Prostate gland (tissue), 2 donors: ENCODE results near the gene MAP3K4. TPM values are rescaled to one million over a fixed set of nuclear protein-coding genes. Genes with fewer than 3 reads are reported as not detected.

ENCODE experiments used
- DNase-seq: peaks from one replicate; pipeline ENCODE4 v3.0.0-alpha.2; 2019; ENCODE audit warnings: low spot score
- H3K27ac ChIP-seq, 2 donors: fragments of 200-600 bp; sonication (generic); 2 replicates each; pipeline ENCODE4 v1.5.1; 2017 to 2019
- H3K27me3 ChIP-seq: fragments of 200-600 bp; sonication (generic); replicated peaks from 2 replicates; pipeline ENCODE4 v1.5.1; 2019; ENCODE audit not compliant: insufficient read depth
- H3K36me3 ChIP-seq, 2 donors: fragments of 200-600 bp; sonication (generic); 1 replicate in 1 of 2; 2 replicates in 1 of 2; pipeline versions ENCODE4 v1.5.1 to v1.8.1; 2017 to 2019
- H3K4me1 ChIP-seq: fragments of 200-600 bp; sonication (generic); replicated peaks from 2 replicates; pipeline ENCODE4 v1.5.1; 2019
- H3K4me3 ChIP-seq, 2 donors: fragments of 200-600 bp; sonication (generic); 2 replicates each; pipeline ENCODE4 v1.5.1; 2017 to 2019
- H3K9me3 ChIP-seq: fragments of 200-600 bp; sonication (generic); 2 replicates; pipeline ENCODE4 v1.5.1; 2017
- POLR2A ChIP-seq: fragments of 450-650 bp; IDR thresholded peaks from one replicate; pipeline ENCODE4 v1.6.1; 2016; ENCODE audit warnings: antibody characterized with exemption, mild to moderate bottlenecking
- POLR2AphosphoS5 ChIP-seq: sonication (generic); formaldehyde crosslinking; IDR thresholded peaks from one replicate; pipeline ENCODE4 v1.6.1; 2017; ENCODE audit warnings: antibody characterized with exemption
- WGBS: methylation state at CpG from one replicate; pipeline ENCODE4 v1.1.5; 2018; 5-methylcytosine and 5-hydroxymethylcytosine counted together
- intact Hi-C: fragments of 100-400 bp; cut with DNase I; formaldehyde crosslinking; loops from one replicate; pipeline ENCODE4 v1.14.2; 2022
- total RNA-seq, 2 donors: library from RNA; depleted of rRNA; stranded (reverse); fragments of >200 nt; gene quantifications; one replicate each; pipeline ENCODE4 v1.1.0, GENCODE V29; 2016
- TF ChIP-seq, protein P1 (sequence below), 4 experiments: fragments of 200-600 bp in 2 of 4; fragments of 450-650 bp in 2 of 4; sonication (generic) in 2 of 4; IDR thresholded peaks; 1 replicate in 3 of 4; 2 replicates in 1 of 4; pipeline ENCODE4 v1.5.1; 2016 to 2019; ENCODE audit warnings: antibody characterized with exemption in 4 of 4, mild to moderate bottlenecking in 2 of 4, moderate library complexity in 2 of 4

MAP3K4 gene
- total RNA-seq, 2 donors from 2014 or later: 26.2 to 59.2 TPM

GRCh38 chr6:161019324-161019839, 27.8 kb downstream of the MAP3K4 start:
- WGBS: 95% methylated on average over 13 of the region's 13 CpGs
- TF ChIP-seq, protein P1, sequence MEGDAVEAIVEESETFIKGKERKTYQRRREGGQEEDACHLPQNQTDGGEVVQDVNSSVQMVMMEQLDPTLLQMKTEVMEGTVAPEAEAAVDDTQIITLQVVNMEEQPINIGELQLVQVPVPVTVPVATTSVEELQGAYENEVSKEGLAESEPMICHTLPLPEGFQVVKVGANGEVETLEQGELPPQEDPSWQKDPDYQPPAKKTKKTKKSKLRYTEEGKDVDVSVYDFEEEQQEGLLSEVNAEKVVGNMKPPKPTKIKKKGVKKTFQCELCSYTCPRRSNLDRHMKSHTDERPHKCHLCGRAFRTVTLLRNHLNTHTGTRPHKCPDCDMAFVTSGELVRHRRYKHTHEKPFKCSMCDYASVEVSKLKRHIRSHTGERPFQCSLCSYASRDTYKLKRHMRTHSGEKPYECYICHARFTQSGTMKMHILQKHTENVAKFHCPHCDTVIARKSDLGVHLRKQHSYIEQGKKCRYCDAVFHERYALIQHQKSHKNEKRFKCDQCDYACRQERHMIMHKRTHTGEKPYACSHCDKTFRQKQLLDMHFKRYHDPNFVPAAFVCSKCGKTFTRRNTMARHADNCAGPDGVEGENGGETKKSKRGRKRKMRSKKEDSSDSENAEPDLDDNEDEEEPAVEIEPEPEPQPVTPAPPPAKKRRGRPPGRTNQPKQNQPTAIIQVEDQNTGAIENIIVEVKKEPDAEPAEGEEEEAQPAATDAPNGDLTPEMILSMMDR (IDR thresholded peaks at IDR 0.05): no peak
- TF ChIP-seq POLR2A: no peak
- intact Hi-C loops: no loop called here

GRCh38 chr6:161021543-161021942, 30.0 kb downstream of the MAP3K4 start:
- DNase-seq: no peak
- TF ChIP-seq, protein P1 (IDR thresholded peaks at IDR 0.05): no peak
- TF ChIP-seq POLR2A: no peak
- TF ChIP-seq POLR2AphosphoS5: no peak
- no peaks in the 10 kb centered on the region for H3K9me3 ChIP-seq
- intact Hi-C loops: no loop called here
- no peaks in the 10 kb centered on the region for H3K27me3 ChIP-seq
- no peak overlapping the region for H3K27ac ChIP-seq
- H3K4me3 ChIP-seq: no peak overlapping the region
- no peaks in the 10 kb centered on the region for H3K36me3 ChIP-seq
- H3K4me1 ChIP-seq: no peaks in the 10 kb centered on the region

More at GRCh38 chr6:161019324-161019839, 27.8 kb downstream of the MAP3K4 start:
- Histone ChIP-seq H3K36me3 (no peaks in the 10 kb centered on the region), H3K27ac (no peak overlapping the region), H3K27me3 (no peaks in the 10 kb centered on the region), H3K4me3 (no peak overlapping the region), H3K4me1 (no peaks in the 10 kb centered on the region), H3K9me3 (no peaks in the 10 kb centered on the region)
- no peak for DNase-seq

DNA sequence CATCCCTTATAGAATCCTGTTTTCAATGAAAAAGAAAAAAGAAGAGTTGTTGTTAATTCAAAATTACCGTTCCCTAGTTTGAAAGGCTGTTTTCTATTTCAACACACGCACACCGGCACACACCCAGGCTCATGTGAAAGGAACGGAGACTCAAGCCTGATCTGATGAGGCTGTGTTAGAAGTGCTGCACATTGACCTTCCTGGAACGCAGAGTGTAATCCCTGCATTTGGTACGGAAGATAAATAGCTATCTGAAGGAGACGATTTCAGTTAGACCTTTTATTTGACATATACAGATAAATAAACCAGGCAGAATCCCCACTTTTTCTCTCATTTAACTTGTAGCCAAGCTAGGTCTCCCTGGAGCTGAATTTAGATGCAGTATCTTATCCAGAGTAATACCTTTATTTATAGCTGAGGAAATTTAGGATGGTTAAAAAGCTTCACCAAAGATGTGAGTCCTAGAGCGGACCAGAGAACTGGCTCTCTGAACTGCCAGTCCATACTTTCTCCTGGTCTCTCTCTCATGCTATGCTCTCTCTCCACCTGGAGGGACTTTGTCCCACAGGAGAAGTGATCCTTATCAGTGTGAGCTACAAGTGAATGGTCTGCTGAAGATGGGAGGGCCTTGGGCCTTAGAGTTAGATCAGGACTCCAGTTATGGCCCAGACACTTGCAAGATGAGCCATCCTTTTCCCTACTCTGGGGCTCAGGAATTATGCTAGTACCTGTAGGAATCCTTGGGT, 30.6 kb downstream of the MAP3K4 start:
- TF ChIP-seq POLR2AphosphoS5 (no peak), POLR2A (no peak)
- TF ChIP-seq, protein P1 (IDR thresholded peaks at IDR 0.05): no peak
- no peaks in the 10 kb centered on the region for H3K27me3 ChIP-seq
- DNase-seq: no peak
- H3K4me3 ChIP-seq: no peak overlapping the region
- H3K9me3 ChIP-seq: no peaks in the 10 kb centered on the region
- intact Hi-C loops: no loop called here
- no peak overlapping the region for H3K27ac ChIP-seq
- H3K36me3 ChIP-seq: no peaks in the 10 kb centered on the region
- H3K4me1 ChIP-seq: no peaks in the 10 kb centered on the region
- 74% methylated on average over 8 of the region's 8 CpGs for WGBS

DNA sequence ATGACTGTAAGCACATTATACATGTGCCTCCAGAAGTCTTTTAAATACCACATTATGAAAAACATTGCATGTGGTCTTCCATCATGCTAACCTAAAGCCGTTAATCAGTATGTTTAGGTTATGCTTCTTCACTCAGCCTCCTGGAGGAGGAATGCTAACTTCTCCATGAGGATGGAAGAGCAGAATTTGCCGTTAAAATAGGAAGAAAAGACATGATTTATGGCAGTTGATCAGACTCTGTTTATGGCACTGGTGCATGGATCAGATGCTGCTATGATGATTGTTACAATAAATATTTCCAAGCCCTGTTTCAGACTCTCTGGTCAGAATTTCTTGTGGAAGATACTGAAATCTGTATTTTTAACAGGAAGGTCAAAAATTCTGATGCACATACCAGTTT, 31.7 kb downstream of the MAP3K4 start:
- H3K27me3 ChIP-seq: no peaks in the 10 kb centered on the region
- 65% methylated on average over 2 of the region's 2 CpGs for WGBS
- H3K4me3 ChIP-seq: no peak overlapping the region
- TF ChIP-seq POLR2A (no peak), POLR2AphosphoS5 (no peak)
- TF ChIP-seq, protein P1 (IDR thresholded peaks at IDR 0.05): no peak
- no peaks in the 10 kb centered on the region for H3K9me3 ChIP-seq
- no peaks in the 10 kb centered on the region for H3K36me3 ChIP-seq
- intact Hi-C loops: no loop called here
- no peak overlapping the region for H3K27ac ChIP-seq
- no peak for DNase-seq
- no peaks in the 10 kb centered on the region for H3K4me1 ChIP-seq

GRCh38 chr6:161024364-161024920, 32.9 kb downstream of the MAP3K4 start:
- intact Hi-C loops: no loop called here
- no peak overlapping the region for H3K4me3 ChIP-seq
- no peak for TF ChIP-seq POLR2AphosphoS5
- TF ChIP-seq, protein P1 (IDR thresholded peaks at IDR 0.05): no peak
- no peak for TF ChIP-seq POLR2A
- DNase-seq: no peak
- no peaks in the 10 kb centered on the region for H3K9me3 ChIP-seq
- no peaks in the 10 kb centered on the region for H3K36me3 ChIP-seq
- H3K27me3 ChIP-seq: no peaks in the 10 kb centered on the region
- no peaks in the 10 kb centered on the region for H3K4me1 ChIP-seq
- 95% methylated on average over 8 of the region's 8 CpGs for WGBS
- H3K27ac ChIP-seq: no peak overlapping the region
